ENCODE results near the gene PATZ1.
A peak's percentile ranks its signal among the peaks of the same experiment; 100 is the strongest.

Gene PATZ1

DNA sequence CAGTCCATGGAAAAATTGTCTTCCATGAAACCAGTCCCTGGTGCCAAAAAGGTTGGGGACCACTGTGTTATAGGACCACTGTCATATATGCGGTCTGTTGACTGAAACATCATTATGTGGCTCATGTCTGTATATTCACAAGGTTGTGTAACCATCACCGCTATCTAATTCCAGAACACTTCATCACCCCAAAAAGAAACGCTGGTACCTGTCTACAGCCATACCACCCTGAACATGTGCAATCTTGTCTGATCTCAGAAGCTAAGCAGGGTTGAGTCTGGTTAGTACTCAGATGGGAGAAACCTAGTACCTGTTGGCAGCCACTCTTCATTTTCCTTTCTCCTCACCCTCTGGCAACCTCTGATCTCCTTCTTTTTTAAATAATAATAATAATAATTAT, 41.0 kb downstream of the PATZ1 start:
- no peak for DNase-seq

- no peak for DNase-seq
These were observed 43.6 kb downstream of the PATZ1 start for GRCh38 chr22:31302537-31302936.

- no peak for DNase-seq
These were observed 44.1 kb downstream of the PATZ1 start for GRCh38 chr22:31302006-31302405.

DNA sequence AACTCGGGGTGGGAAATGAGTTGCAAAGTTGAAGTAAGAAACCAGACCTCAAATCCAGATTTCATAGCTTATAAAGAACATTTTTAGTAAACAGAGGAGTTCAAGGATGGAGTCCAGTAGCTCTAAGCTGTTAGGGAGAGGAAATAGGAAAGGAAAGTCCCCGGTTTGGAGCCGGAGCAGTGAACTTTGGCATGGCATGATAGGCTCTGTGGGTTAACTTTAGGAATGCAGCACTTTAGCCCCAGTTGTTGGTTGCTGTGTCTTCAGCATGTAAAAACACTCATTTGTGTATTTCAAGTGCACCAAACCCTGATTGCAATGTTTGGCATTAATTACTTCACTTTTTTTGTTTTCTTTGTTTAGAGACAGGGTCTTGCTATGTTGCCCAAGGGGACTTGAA, 45.2 kb downstream of the PATZ1 start:
- DNase-seq, result no peak

GRCh38 chr22:31295831-31296657, 50.1 kb downstream of the PATZ1 start:
- no peak for DNase-seq

DNA sequence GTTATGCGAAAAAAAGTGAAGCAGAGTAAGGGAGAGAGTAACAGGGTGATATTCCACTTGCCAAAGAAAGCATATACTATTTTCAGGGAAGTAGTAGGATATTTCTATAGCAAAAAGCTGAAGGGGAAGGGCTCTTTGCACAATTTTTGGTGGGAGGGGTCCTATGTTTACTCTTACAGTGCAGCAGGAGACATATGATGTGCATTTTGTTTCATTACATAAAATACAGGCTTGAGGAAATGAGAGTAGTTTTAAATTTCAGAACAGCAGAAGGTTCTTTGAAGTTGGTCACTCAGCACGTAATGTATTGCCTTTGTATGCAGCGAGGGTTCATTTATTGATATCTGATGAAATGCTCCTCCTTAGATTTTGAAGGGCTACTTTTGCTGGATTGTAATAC, 50.8 kb downstream of the PATZ1 start:
- DNase-seq, result no peak

DNA sequence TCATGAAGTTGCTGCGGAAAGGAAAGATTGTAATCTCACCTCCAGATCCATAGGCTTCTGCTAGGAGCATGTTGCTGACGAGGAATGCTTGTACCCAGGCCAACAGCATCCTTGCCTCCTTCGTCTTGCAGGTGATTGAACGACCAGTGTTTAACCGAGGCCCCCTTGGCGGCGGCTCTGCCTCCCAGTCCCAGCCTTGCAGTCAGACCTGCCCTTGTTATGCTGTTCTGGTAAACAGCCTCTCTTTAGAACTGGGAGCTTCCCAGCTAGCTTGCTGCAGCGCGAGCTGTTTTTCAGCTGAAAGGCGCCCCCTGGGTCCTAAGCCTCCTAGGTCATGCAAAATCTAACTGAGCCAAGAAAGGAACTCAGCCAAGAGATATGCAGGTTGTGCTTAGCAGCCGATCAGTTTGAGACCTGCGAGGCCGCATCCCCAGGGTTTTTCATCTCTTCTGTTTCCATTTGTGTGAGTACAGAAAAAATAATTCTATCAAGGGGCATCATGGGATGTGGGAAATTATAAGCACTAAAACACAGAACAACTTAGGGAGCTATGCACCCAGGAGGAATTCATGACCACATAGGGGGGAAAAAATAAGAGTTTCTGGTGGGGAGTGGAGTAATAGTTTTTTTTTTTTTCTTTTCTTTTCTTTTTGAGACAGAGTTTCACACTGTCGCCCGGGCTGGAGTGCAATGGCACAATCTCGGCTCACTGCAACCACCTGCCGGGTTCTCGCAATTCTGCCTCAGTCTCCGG, 53.7 kb downstream of the PATZ1 start, which contains the start of gene PIK3IP1:
Gene PIK3IP1, minus strand, starts transcription at position 253 of the 754 bp plus-strand sequence. Its CDS starts 144 bp downstream, at position 109.
- DNase-seq, result peak; percentile 59

DNA sequence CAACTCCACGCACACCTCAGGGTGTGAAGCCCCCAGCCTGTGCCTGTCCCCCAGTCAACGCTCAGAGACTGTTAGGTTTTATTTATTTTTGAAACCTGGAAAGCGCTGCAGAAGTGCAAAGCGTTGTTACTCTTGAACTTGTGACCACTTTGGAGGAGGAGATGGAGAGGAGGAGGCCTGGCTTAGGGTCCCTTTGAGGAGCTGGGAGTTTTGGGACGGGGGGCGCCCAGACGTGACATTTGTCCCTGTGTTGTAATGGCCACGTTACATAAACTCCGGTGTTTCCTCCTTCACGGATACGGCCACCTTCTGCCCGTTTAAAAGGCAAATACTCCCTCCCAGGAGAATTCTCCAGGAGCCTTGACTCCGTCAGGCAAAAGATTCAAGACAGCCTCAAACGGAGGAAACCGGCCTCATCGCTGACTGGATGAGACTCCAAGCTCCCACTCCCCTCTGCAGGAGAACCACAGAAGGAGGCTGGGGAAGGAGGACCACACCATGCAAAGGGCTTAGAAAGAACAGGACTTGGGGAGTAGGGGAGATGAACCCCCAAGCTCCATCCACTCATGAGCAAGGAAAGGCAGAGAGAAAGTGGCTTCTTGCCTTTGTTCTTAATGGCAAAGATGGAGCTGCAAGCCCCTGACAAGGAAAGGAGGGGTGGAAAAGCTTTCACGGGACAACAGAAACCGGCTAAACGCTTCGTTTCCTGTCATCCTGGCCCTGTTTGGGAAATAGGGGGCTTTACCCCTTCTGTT, 54.5 kb downstream of the PATZ1 start:
- DNase-seq, result no peak

DNA sequence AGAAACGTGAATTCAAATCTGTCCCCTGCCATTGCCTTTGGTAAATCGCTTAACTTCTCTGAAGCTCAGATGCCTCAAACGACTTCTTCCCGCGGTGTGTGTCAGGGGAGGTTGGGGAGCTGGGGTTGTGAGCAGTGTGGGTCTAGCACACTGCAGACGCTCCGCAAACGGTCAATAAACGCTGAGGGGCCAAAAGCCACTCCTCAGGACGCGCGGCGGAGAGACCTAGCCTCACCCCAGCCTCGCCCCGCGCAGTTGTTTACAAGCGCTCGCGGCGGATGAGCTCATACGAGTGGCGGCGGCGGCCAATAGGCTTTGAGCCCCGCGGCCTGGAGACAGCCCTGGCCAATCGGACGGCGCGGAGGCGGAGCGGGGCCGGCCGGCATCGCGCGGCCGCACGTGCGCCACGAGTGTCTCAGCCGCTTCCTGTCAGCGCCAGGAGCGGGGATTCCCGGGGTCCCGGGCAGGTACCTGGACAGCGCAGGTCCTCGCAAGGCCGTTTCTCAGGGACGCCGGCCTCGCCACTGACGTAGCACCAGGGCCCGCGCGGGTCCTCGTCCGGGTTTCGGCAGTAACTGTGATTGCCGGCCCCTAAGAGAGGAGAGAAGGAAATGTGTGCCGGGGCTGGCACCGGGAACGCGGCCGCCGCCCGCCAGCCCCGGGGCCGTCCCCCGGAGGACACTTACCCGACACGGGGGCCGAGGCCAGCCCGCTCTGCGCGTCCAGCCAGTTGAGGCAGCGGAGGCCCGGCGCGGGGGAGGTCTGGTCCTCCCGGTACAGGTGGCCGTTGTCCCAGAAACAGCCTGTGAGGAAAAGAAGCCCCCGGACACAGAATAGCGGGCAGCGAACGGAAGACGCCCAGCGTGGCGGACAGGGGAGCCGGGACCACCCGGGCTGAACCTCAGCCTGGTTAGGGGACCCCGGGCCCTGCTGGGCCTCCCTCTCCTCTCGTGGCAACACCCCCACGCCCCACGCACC, 55.4 kb downstream of the PATZ1 start:
- DNase-seq, result peak; percentile 75

DNA sequence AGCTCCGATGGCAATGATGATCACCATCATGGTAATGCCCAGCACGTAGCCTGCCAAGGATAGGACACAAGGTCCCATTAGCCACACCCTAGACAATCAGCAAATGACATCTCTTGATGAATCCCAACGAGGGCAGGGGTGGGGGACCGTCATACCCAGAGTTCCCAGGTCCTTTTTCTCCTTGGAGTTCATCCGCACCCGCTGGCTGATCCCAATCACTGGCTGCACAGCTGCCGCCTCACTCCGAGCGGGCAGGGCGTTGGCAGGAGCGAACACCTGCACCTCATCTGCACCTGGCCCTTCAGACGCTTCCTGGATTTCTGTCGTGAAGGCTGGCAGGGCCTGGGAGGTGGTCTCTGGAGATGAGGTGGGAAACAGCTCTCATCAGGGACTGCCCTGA, 56.8 kb downstream of the PATZ1 start:
- no peak for DNase-seq

DNA sequence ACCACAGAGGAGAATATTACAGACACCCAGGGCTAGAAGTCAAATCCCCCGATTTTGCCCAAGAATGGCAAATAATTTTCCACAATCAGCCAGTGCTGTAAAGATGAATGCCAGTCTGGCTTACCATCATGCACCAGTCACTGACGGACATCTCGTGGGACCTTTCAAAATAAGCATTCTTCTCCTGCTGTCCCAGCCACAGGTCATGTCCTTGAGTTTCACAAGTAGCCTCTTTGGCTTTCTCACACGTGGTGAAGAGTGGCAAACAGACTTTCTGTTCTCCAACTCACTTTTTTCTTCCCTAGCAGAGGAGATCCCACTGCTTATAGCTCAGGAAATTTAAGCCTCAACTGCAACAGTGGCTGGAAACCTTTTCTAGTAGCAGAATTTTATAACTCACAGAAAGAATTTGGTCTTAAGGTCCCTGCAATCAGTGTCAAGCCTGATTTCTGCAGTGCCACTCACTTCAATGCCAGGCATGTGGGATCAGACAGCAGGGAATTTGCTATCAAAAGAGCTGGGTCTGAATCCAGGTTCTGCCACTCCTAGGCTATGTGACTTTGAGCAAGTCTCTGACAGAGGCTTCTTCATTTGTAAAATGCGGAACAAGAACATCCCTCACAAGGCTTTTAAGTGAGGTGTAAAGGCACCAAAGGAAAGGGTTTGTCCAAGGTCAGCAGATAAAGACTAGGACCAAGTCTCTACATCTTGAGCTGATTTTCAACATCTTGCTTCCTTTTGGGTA, 57.5 kb downstream of the PATZ1 start:
- no peak for DNase-seq

DNA sequence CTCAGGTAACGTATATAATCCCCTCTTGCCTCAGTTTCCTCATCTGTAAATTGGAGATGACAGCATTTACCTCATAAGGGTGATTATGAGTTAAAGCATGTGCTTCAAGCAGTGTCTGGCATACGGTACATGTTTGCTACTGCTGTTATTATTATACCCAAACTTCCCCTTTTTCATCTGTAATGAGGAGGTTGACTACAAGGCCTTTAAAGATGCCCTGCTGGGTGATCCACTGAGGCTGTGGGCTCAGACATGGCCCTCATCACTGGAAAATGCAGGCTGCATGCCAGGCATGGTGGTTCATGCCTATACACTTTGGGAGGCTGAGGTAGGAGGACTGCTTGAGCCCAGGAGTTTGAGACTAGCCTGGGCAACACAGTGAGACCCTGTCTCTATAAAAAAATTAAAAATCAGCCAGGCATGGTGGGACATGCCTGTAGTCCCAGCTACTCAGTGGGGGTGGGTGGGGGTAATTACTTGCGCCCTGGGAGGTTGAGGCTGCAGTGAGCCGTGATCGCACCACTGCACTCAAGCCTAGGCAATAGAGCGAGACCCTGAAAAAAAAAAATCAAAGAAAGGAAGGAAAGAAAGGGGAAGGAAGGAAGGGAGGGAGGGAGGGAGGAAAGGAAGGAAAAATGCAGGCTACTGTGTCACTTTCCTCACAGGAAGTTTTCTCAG, 58.2 kb downstream of the PATZ1 start:
- no peak for DNase-seq

DNA sequence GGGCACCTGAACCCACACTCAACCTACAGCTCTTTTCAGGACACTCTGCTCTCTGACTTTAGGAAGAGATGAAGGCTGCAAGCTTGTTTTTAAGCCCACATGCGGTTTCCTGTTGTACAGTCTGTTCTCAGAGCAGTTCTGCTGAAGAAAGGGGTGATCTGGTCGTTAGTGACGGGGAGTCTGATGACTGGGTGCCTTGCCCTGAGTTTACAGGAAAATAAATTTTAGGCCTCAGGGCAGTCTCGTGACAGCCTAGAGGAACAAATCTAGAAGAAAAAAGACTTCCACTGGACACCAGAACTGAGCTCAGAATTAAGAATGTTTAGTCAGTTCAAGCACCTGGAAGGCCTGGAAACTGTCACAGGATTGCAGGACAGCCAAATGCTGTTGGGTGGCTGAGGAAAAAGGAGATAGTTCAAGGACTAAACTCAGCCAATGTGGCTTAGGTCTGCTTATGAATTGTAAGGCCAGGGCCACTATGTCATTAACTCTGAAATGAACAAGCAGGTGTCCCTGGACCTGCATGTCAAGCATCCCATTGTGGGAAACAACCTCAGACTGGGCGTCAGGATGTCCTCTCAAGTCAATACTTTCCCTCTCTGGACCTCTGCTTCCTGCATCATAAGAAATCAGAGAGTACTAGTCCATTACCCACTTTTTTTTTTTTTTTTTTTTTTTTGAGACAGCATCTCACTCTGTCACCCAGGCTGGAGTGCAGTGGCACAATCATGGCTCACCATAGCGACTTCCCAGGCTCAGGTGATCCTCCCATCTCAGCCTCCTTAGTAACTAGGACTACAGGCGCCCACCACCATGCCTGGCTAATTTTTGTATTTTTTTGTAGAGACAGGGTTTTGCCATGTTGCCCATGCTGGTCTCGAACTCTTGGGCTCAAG, 59.5 kb downstream of the PATZ1 start:
- DNase-seq, result no peak

GRCh38 chr22:31284281-31285155, 61.6 kb downstream of the PATZ1 start:
- no peak for DNase-seq

GRCh38 chr22:31282748-31283468, 63.2 kb downstream of the PATZ1 start:
- no peak for DNase-seq

- no peak for DNase-seq
These were observed 64.4 kb downstream of the PATZ1 start for GRCh38 chr22:31281733-31282132.

GRCh38 chr22:31279821-31280505, 66.2 kb downstream of the PATZ1 start:
- no peak for DNase-seq

DNA sequence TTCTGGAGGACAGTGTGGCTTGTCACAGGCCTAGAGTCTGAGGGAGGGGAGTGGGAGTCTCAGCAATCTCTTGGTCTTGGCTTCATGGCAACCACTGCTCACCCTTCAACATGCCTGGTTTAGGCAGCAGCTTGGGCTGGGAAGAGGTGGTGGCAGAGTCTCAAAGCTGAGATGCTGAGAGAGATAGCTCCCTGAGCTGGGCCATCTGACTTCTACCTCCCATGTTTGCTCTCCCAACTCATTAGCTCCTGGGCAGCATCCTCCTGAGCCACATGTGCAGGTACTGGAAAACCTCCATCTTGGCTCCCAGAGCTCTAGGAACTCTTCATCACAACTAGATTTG, 66.8 kb downstream of the PATZ1 start:
- DNase-seq, result no peak

Data from amniotic stem cell (primary cell).